NOMO-1 (cell line): ENCODE results near the gene CDRT15L2.
"Not testable (repeated sequence)": the region's sequence is repeated elsewhere in the genome, so short reads cannot be mapped to it uniquely, and the experiment has no call there.

ENCODE experiments used
- DNase-seq, 2 experiments: peaks; one replicate each; lab custom pipeline; 2025; ENCODE audit not compliant: unreplicated experiment in 2 of 2; lab: John Stamatoyannopoulos, UW

Gene CDRT15L2

DNA sequence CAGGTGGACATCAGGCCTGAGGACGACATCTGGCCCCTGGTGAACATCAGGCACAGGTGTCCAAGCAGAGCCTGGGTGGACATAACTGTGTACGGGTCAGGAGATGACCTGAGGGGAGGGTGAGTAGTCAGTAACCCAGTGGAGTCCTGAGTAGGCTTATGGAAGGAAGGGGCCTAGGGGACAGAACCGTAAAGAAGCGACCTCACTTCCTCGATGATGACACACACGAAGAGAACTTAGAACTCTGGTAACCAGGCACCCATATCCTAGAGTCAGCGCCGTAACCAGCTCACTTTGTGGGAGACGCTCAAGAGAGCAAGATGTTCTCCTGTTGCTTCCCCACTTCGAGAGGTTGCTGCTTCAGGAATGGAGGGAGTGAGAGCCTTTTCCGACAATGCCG is at the start of gene CDRT15L2:
Gene CDRT15L2, plus strand, starts transcription at position 301 of the 400 bp plus-strand sequence. Its CDS starts 20 bp downstream, at position 321.
- not testable (repeated sequence) for DNase-seq

GRCh38 chr17:20530104-20530503 is 49.4 kb upstream of the CDRT15L2 start:
- not testable (repeated sequence) for DNase-seq

DNA sequence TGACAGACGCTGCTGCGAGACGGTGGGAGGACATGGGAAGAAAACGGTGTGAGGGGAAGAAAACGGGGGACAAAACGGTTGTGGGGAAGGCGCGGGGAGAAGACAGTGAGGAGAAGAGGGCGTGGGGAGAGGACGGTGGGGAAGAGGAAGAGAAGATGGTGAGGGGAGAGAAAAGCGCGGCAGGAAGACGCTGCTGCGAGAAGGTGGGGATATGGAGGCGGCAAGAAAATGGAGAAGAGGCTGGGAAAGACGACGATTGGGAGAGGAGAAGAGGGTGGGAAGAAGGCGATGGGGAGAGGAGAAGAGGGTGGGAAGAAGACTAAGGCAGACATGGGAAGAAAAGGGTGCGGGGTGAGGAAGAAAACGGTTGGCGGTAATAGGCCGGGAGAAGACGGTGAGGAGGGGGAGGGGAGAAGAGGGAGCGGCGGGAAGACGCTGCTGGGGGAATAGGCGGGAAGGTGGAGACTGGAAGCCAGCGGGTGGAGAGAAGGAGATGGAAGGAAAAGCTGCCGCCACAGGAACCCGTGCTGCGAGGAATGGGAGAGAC is 46.9 kb upstream of the CDRT15L2 start:
- DNase-seq: not testable (repeated sequence)

- DNase-seq: not testable (repeated sequence)
These were observed 46.3 kb upstream of the CDRT15L2 start for GRCh38 chr17:20533206-20533605.

- DNase-seq: peak; percentile 31 to 40
These were observed 44.6 kb upstream of the CDRT15L2 start for GRCh38 chr17:20534711-20535550.

GRCh38 chr17:20540414-20540813 is 39.1 kb upstream of the CDRT15L2 start:
- not testable (repeated sequence) for DNase-seq

DNA sequence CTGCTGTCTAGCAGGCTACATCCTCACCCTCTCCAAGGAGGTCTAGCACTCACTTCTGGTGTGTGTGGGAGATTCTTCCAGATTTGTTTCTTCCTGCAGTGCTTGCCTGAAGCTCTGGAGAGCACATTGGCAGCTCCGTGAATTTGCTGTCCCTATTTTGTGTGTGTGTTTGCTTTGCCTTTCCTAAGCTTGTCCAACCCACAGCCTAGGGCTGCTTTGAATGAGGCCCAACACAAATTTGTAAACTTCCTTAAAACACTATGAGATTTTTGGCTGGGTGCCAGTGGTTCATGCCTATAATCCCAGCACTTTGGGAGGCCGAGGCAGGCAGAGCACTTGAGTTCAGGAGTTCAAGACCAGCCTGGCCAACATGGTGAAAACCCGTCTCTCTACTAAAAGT is 38.7 kb upstream of the CDRT15L2 start:
- DNase-seq: not testable (repeated sequence)

DNA sequence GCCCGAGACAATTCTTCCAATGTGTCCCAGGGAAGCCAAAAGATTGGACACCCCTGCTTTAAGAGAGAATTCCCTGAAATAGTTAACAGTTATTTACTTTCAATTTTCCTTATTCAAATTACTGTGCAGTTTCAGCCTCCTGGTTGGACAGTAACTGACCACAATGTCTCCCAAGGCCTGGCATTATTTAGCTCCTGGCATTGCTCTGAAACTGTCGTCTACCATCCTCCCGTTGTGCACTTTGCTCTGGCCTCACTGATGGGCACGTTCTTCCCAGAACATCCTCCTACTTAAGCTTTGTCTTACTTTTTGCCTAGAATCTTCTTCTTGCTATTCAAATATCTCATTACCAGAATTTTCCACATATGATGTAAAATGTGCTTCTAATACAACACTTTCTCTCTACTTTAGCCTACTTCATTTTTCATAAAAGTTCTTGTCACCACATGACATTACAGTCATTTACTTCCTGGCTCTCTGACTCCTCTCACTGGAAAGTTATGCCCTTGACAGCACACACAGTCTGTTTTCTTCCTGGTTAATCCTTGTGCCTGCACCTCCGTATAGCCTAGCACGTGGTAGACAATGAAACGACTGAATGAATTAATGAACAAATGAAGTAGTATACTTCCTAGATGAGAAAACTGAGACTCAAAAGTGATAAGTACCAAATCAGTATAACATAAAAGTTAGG is 37.5 kb upstream of the CDRT15L2 start:
- not testable (repeated sequence) for DNase-seq

- not testable (repeated sequence) for DNase-seq
These were observed 31.6 kb upstream of the CDRT15L2 start for GRCh38 chr17:20547923-20548322.

GRCh38 chr17:20552920-20553319 is 26.6 kb upstream of the CDRT15L2 start:
- not testable (repeated sequence) for DNase-seq

DNA sequence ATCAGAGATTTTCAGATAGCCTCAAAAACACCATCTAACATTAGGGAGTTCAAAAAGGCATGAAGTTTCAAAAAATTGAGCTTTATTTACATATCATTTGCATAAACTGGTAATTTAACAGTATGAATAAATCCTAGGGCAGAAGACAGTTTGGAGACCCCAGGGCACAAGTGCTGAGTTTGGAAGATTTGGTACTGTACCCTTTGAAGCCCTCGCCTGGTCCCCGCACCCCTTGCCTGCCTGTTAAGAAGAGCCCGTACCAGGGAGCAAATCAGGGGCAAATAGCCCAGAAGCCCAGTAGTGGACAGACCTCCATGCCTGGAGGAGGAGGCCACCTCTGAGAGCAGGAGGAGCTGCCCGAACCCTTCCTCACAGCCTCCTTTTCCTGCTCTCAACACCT is 24.8 kb upstream of the CDRT15L2 start:
- not testable (repeated sequence) for DNase-seq

DNA sequence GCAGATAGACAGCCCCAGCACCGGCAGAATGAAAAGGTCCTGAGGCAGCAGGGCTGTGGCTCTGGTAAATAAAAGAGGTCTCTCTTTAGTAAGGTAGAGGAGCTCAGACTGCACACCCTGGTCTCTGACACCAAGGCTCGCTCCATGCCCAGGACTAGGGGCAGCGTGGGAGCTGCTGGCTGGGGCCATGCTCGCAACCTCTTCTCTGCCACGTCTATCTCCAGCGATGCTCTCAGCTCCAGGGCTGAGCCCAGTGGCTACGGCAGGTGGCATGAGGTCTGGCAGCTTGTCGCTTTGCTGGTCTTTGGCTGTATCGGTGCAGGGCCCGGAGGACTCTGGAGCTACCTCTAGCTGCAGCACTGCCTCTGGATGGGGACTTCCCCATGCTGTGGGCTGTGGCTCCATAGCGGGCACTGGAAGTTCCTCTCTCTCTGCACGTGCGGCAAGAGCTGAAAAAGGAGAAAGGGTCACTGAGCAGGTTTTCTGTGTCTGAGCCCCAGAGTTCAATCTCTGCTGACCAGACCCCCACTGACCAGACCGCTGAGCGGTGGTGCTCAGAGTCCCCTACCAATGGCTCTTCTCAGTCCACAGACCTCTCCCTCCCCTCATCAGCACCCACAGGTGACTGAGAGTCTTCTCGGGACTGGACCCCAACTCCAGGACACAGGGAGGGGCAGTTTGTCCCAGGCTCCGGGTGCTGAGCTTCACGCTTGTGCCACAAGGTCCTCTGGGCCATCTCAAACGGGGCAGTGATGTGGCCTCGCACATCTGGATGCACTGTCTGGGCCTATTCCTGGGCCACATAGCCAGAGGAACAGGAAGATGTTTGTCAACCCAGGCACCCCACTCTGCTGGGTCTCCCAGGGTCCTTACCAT is 24.2 kb upstream of the CDRT15L2 start:
- not testable (repeated sequence) for DNase-seq

GRCh38 chr17:20558096-20558495 is 21.4 kb upstream of the CDRT15L2 start:
- not testable (repeated sequence) for DNase-seq

- DNase-seq: not testable (repeated sequence)
These were observed 20.5 kb upstream of the CDRT15L2 start for GRCh38 chr17:20559018-20559417.

- DNase-seq: no peak
These were observed 16.9 kb upstream of the CDRT15L2 start for GRCh38 chr17:20562587-20562986.

GRCh38 chr17:20565245-20565644 is 14.3 kb upstream of the CDRT15L2 start:
- DNase-seq: not testable (repeated sequence)

DNA sequence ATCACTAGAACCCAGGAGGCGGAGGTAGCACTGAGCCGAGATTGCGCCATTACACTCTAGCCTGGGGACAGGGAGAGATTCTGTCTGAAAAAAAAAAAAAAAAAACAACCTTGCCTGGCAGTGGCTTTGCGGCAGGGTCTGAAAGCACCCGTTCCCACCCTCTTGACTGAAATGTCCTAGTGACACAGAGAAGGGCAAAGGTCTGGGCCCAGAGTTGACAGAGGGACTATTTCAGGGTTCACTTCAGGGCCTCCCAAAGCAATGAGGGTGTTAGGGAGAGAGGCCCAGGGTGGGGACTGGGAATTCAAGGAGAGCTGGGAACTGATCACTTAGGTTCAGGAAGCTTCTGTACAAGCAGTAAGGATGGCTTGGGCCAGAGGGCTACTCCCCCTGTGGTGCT is 13.8 kb upstream of the CDRT15L2 start:
- no peak for DNase-seq

- not testable (repeated sequence) for DNase-seq
These were observed 12.8 kb upstream of the CDRT15L2 start for GRCh38 chr17:20566736-20567135.

GRCh38 chr17:20567421-20567820 is 12.1 kb upstream of the CDRT15L2 start:
- DNase-seq: not testable (repeated sequence)

- not testable (repeated sequence) for DNase-seq
These were observed 10.9 kb upstream of the CDRT15L2 start for GRCh38 chr17:20568604-20569003.
